HCEC 1CT (cell line): ENCODE measurements around the gene MEAF6.
"Not testable (repeated sequence)": the region's sequence is repeated elsewhere in the genome, so short reads cannot be mapped to it uniquely, and the experiment has no call there.

Experiments
- DNase-seq: peaks from one replicate; pipeline ENCODE4 v3.0.0-alpha.2; 2017

Gene MEAF6

DNA sequence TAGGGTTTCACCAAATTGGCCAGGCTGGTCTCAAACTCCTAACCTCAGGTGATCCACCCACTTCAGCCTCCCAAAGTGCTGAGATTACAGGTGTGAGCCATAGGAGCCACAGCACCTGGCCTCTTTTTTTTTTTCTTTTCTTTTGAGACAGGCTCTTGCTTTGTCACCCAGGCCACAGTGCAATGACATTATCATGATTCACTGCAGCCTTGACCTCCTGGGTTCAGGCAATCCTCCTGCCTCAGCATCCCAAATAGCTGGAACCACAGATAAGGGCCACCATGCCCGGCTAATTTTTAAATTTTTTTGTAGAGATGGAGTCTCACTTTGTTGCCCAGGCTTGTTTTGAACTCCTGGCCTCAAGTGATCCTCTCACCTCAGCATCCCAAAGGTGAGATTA, 15.3 kb upstream of the MEAF6 start:
- DNase-seq, result not testable (repeated sequence)

DNA sequence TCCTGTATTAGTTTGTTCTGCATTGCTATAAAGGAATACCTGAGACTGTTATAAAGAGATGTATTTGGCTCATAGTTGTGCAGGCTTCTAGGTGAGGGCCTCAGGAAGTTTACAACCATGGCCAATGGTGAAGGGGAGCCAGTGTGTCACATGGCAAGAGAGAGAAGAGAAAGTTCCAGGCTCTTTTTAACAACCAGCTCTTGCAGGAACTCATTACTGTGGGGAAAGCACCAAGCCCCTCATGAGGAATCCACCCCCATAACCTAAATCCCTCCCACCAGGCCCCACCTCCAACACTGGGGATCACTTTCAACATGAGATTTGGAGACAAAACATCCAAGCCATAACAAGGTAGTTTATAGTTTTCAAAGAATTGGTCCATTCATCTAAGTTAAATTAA, 5.0 kb upstream of the MEAF6 start:
- DNase-seq, result no peak

DNA sequence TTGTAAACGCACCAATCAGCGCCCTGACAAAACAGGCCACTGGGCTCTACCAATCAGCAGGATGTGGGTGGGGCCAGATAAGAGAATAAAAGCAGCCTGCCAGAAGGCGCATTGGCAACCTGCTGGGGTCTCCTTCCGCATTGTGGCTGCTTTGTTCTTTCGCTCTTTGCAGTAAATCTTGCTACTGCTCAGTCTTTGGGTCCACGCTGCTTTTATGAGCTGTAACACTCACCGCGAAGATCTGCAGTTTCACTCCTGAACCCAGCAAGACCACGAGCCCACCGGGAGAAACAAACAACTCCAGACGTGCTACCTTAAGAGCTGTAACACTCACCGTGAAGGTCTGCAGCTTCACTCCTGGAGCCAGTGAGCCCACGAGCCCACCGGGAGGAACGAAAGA, 4.4 kb upstream of the MEAF6 start:
- DNase-seq, result not testable (repeated sequence)

DNA sequence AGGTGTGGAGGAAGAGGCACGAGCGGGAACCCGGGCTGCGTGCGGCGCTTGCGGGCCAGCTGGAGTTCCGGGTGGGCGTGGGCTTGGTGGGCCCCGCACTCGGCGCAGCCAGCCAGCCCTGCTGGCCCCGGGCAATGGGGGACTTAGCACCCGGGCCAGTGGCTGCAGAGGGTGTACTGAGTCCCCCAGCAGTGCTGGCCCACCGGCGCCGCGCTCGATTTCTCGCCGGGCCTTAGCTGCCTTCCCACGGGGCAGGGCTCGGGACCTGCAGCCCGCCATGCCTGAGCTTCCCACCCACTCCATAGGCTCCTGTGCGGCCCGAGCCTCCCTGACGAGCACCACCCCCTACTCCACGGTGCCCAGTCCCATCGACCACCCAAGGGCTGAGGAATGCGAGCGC, 3.7 kb upstream of the MEAF6 start:
- DNase-seq, result not testable (repeated sequence)

DNA sequence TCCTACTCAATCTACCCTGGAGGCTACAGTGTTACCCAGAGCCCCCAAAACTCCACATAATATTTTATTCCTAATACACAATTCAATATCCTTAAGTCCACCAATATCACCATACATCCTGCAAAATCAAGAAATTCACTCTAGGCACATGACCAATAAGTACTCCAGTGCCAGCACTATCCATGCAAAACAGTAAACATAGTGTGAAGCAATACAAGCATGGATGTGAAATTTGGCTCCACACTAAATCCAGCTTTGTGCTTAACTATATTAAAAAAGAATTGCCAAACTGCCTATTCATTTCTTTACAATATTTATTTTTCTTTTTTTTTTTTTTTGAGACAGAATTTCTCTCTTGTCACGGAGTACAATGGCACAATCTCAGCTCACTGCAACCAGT, 3.0 kb upstream of the MEAF6 start:
- no peak for DNase-seq

DNA sequence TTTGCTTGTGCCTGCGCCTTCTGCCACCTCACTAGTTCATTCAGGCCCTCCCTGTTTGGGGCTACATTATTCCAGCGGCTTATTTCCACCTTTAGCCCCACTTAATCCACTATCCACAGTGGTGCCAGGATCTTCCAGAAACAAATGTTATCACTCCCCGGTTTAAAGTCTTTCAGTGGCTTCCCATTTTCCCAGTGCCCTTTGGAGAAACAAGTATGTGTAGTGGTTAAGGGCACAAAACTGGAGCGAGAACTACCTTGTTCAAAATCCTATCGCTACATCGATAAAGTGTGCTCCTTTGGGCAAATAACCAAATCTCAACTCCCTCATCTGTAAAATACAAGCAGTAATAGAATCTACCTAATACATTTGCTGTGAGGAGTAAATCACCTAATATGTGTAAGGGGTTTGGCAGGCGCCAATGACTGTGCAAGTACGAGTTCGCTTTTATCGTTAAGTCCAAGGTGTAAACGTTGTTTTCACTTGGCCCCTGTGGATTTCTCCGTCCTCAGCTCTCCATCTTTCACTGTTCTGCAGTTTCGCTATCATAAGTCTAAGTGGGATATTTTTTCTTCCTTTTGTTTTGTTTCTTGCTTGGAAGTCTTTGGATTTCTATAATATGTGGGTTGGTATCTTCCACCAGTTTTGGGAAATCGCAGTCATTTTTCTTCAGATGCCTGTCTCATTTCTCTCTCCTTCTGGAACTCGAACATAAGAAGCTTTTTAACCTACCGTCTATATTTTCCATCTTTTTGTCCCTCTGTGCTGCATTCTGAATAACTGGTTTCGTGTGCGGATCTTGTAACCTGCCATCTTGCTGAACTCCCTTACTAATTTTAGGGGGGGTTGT, 844 bp upstream of the MEAF6 start:
- no peak for DNase-seq

DNA sequence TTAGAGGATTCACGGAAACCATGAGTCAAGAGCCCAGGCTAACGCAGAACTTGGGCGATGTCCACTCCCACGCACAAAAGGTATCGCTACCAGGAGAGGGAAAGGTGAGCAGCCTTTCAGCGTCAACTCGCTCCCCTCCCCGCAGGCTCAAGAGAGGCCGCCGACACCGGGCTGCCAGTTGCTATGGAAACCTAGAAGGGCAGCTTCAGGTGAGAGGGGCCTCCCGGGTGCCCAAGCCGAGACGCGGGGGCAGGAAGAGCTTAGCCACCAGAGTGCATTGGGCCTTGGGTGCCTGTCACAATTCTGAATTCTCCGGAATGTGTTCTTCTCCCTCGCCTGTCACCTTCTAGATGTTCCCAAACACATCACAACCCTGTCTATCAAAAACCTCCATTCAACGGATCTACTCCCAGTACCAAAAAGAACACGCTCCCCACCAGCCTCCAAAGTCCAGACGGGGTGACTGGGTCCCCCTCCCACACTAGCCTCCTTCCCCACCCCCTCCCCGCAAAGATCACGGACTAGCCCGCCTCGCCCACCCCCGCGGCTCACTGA, 694 bp downstream of the MEAF6 start:
- DNase-seq, result no peak

DNA sequence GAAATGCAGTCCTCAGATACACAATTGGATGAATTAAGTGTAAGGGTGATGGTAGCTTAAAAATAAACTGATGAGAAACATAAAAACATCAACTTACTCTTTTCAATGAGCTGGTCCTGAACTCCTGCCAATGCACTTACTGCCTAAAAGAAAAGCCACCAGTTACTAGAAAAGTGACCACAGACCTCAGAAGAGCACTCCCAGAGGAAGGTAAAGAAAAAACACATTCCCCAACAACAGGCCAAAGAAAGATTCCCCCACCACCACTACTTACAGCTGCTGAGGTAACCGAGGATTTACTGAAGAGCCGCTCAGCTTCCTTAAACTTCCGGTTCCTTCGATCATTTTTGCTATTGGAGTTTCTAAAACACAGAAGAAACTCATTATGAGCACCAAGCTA, 5.4 kb downstream of the MEAF6 start:
- peak; percentile 43 for DNase-seq

DNA sequence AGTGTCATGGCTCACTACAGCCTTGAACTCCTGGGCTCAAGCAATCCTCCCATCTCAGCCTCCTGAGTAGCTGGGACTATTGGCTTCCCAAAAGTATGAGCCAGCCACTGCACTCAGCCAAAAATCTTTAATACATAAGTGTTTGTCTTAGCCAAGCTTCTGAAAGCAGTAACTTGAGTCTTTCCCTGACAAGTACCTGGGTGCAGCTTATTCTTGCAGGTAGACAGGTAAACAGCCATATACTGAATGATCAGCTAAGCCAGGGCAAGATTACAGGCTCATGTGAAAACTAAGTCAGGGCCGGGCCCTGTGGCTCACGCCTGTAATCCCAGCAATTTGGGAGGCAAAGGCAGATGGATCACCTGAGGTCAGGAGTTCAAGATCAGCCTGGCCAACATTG, 7.8 kb downstream of the MEAF6 start:
- no peak for DNase-seq

DNA sequence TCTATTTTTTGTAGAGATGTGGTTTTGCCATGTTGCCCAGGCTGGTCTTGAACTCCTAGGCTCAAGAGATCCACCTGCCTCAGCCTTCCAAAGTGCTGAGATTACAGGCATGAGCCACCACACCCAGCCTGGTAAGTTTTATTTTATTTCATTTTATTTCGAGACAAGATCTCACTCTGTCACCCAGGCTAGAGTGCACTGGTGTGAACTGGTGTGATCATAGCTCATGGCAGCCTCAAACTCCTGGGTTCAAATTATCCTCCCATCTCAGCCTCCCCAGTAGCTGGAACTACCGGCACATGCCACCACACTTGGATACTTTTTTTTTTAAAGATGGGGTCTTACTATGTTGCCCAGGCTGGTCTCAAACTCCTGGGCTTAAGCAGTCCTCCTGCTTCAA, 11.8 kb downstream of the MEAF6 start:
- DNase-seq, result not testable (repeated sequence)

DNA sequence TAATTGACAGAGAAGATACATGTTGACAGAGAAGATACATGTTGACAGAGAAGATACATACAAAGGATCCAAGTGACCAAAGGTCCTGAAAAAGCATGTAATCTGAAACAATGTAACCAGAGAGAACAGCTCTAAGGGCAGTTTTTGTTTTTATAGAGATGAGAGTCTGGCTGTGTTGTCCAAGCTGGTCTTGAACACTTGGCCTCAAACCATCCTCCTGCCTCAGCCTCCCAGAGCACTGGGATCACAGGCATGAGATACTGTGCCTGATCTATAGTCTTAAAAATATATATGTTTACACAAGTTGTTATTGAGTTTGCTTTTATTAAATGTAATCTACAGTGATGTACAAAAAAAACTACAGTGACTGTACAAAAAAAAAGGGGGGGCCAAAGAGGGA, 12.5 kb downstream of the MEAF6 start:
- no peak for DNase-seq

DNA sequence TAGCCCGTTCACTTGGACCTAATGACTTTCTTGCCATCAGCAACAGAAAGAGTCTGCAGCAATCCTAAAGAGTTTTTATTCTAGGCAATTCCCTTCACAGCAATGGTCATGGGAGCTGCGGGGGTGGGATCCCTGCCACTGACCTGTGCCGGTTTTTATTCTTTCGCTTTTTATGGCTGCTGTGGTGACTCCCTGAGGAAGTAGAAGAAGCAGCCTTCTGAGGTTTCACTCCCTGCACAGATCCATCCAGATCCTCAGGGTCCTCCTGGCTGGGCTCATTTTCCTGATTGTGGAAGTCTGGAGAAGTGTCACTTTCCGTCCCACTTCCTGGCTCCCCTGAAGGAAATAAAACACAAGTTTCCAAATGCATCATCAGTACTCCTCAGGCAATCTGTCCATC, 12.9 kb downstream of the MEAF6 start:
- DNase-seq, result no peak

DNA sequence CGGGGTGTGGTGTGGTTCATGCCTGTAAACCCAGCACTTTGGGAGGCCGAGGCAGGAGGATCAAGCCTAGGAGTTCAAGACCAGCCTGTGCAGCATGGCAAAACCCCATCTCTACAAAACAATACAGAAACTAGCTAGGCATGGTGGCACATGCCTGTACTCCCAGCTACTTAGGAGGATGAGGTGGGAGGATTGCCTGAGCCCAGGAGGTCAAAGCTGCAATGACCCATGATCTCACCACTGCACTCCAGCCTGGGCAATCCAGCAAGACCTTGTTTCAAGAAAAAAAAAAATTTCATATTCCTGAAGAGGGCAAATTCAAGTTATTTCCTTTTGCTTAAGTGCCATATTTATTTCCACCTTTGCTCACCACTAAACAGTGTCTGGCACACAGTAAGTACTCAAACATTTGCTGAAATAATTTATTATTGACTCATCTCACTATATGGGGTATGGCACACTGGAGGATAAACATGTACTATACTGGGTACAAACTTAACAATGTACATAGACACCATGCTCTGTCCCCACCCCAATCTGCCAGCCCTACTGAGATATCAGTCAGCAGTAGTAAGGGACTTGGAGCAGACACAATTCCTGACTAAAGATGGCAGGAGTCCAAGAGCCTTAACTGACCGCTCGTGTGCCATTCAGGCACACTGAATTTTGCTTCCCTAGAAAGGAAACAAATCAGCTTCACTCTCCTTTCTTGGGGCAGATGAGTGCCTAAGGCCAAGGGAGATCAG, 15.5 kb downstream of the MEAF6 start:
- DNase-seq, result peak; percentile 58

DNA sequence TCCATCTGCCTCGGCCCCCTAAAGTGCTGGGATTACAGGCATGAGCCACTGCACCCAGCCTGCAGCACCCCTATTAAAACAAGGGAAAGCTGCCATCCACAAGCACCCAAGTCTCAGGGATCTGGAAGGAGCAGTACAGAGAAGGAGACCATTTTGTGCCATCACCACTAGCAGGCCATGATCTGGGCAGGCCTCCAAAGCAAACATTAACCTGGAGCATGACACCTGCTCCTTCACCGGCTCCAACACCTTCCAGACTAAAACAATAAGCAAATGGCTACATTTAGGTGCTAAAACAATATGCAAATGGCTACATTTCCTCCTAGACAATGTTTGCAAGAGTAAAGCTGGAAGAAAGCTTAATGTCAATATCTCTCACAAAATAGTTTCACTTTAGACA, 16.7 kb downstream of the MEAF6 start:
- no peak for DNase-seq

DNA sequence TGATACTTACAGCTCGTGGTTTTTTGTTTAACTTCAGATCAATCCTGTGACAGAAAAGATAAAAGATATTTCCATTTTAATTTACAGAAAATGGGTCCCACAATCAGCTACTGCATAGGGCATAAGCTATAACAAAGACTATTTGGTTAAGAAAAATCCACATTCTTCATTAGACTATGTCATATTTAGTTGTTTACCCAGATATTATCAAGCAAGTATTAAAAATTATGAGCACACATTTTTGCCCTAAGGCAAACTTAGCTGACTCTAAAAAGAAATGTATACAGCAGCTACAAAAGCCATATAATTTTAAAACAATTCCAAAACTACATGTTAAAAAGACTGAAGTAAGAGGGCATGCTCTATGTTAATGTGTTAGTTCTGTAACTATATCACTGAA, 18.7 kb downstream of the MEAF6 start:
- DNase-seq, result no peak

DNA sequence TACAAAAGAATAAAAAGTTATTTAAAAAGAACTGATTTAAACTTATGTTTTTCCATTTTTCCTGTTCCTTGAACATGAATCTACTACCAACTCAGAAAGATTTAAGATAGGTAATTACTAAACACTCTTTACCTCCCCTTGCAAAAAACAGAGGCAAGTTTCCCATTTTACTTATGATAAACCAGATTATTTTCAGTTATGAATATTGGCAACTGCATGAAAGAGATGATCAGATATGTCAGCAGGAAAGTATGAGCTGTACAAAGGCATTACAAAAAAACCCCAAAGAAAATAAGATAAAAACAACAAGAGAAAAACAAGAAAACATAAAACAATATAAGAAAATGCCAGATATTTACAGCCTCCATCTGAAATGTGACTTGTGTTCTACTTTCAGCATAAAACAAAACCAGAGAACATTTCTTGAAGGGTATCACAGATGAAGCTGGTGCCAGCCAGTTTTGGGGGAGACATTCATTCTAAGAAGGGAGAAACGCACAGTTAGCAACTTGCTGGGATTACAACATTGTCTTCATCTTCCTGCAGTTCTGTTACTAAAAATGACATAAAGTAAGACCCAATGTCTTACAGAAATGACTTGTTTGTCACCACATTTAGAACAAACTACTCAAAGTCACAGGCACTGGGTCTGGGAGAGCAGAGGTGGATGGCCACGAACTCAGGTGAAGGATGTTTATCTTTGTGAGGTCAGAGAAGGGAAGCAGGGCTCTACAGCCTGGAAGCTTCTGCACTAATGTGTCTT, 21.0 kb downstream of the MEAF6 start:
- DNase-seq, result no peak

DNA sequence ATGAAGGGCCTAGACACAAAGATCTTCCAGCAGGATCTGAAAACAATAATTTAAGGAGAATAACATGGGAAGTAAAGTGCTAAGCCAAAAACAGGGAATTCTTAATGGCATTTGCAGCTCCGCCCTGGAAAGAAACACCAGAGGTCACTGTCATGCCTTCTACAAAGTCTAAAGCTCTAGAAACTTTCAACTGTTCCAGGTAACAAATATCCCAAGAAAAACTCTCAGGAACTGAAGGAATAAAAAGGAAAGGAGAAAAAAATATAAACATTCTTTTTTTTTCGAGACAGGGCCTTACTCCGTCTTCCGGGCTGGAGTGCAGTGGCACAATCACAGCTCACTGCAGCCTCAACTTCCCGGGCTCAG, 27.0 kb downstream of the MEAF6 start:
- DNase-seq, result no peak

DNA sequence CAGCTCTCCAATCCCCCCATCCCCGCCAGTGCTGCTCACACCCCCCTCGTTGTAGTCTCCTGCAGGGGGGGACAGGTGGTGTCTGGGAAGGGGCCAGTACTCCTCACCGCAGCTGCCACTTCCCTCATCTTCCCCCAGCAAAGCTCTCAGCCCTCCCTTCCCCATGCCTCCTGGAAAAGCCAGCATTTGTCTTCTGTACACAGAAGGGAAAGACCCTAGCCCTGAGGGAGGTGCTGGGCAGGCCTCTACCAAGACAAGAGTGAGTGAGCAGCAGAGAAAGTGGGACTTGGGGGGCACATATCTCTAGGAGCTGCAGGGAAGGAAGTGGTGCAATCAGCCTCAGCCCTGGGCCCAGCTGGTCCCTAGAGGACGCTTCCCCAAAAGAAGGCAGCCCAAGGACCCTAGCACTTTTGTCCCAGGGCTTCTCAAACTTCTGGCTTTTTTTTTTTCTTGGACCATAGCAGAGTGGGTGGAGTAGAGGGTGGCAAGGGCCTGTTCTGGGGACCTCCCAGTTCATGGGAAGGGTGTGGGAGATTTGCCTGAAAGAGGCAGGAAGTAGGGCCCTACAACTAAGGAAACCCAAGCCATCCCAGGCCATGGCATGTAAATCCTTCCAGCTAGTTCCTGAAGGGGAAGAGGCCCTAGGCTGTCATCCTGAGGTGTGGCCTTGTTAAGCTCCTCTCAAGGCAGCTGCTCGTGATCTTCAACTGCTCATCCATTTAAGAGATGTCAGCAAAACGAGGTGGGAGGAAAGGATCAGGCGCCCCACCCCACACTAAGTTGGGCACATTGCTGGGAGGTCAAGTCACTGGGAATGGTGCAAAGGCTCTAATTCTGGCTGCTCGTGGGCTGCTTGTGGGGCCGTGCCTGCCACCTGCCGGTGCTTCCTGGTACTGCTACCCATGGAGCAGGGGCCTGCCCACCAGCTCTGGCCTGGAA, 27.6 kb downstream of the MEAF6 start:
- peak; percentile 69 for DNase-seq

DNA sequence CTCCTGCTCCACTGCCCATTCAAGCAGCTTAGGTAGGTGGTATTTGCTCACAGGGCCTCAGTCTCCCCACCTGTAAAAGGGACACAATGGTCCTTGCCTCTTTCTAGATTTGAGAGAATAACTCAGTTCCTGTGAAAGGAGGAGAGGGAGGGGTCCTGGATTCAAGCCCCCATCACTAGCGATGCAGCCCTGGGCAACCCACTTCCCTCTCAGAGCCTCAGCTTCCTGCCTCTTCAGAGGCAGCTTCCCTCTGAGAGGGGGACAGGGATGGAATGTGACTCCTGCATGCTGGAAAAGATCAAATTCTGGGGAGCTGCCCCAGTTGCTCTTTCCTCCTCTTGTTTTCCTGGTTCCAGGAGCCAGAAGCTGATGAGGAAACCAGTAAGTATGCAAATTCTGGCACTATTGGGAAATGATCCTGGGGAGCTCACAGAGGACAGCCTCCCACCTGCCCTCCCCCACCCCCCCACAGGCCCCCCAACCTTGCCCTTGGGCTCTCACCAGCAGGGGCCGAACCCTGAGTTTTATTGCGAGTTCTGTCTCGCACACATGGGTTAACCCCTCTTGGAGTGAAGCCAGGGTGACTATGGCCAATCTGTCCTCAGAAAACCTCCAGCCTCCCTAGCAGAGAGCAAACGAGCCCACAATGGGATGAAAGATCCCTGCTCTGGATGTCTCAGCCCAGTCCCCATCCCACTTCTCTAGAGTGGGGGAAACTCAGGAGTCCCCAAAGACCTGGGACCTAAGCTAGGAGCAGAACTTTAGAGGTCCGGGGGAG, 28.5 kb downstream of the MEAF6 start:
- peak; percentile 65 for DNase-seq

DNA sequence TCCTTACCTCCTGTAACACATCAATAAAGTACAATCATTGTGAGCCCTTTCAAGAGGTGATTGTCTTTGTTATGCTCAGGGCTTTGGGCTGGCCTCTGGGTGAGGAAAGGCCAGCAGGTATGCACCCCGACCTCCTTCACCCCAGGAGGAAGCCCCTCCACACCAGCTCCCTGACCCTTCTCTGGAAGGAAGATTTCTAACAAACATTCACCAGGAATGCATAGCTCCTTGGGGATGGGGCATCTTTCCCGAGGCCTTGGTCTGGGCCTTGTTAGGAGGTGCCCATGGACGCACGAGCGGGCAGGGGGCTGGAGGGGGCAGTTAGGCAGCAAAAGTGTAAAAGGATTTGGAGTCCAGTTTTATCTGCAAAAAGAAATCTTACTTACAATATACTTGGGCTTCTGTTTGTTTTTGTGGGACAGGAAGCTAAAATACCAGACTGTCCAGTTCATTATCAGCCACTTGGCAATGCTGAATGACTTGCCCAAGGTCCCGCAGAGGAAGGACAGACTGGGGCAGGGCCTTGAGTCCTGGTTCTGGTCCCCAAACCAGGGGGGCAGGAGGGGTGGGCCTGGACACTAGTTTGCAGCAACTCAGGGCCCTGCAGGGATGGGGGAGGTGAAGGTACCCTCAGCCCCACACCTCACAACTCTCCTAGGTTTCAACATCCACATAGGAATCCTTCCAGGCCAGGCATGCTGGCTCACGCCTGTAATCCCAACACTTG, 30.1 kb downstream of the MEAF6 start:
- DNase-seq, result no peak

DNA sequence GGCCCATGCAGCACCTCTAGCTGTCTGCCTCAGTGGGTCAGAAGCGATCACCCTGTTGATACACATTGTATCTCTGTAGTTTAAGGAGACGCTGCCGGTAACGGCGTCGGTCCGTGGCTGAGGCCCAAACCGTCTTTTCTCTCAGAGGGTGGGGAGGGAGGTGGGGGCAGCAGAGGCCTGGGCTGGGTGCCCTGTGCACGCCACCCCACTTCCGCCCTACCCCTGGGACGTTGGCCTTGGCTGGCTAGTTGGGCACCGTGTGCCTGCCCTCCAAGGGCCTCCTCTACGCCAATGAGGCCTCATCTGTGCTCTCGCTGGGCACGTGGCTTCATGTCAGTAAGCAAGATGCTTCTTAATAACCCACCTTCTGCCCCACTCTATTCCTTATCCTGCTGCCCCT, 30.8 kb downstream of the MEAF6 start:
- no peak for DNase-seq
